ENCODE results near the gene PFKFB4. TPM values are rescaled to one million over a fixed set of nuclear protein-coding genes. Genes with fewer than 3 reads are reported as not detected.

The PFKFB4 gene
- polyA plus RNA-seq, 1 of the 3 experiments (the other 2 are of a cell fraction) = 5.7 TPM

- DNase-seq = no peak
- POLR2A ChIA-PET = no interaction called here
These were observed 20.5 kb downstream of the PFKFB4 start for GRCh38 chr3:48536116-48536515.

GRCh38 chr3:48535578-48535977 lies 21.0 kb downstream of the PFKFB4 start:
- H3F3A ChIP-seq (replicated peaks; ENCODE audit: insufficient read depth) = peaks cover 2% of the 10 kb centered on the region
- ChIA-PET CTCF (interaction anchor here (0.6 to 1.6 kb wide), 4 partner anchors 9 to 28 kb away, joined by 3 to 6 read pairs (median 4); no protein-coding TSS in a partner anchor), POLR2A (no interaction called here)
- H3K4me2 ChIP-seq = no peak overlapping the region
- no peaks in the 10 kb centered on the region for H3K4me1 ChIP-seq (ENCODE audit: control insufficient read depth in 1 of 2, insufficient read depth in 2 of 2, low read depth in 1 of 2, low read length in 1 of 2)
- H3K9me3 ChIP-seq = no peaks in the 10 kb centered on the region
- no peak overlapping the region for H3K27ac ChIP-seq (ENCODE audit: low read depth in 2 of 2, low read length in 1 of 2)
- no peak for TF ChIP-seq PBX3 (IDR thresholded peaks at IDR 0.05)
- no peak for TF ChIP-seq FOSL2 (IDR thresholded peaks at IDR 0.05; ENCODE audit: borderline replicate concordance, low read depth)
- no peak for TF ChIP-seq FOXJ3 (CRISPR knock-in tag; IDR thresholded peaks at IDR 0.05)
- TF ChIP-seq RCOR1 (IDR thresholded peaks at IDR 0.05; ENCODE audit: low read length) = no peak
- TF ChIP-seq USF1 (IDR thresholded peaks at IDR 0.05; ENCODE audit: borderline replicate concordance, low read depth) = no peak
- TF ChIP-seq IRF3 (IDR thresholded peaks at IDR 0.05; ENCODE audit: low read depth, low read length) = no peak
- TF ChIP-seq EP300 (IDR thresholded peaks at IDR 0.05; ENCODE audit: borderline replicate concordance in 1 of 2, low read depth in 1 of 2, low read length in 1 of 2) = no peak
- 95% methylated on average over 3 of the region's 4 CpGs for WGBS (ENCODE audit: low lambda C conversion rate)
- H3K36me3 ChIP-seq (replicated peaks in 1 of 2; ENCODE audit: control insufficient read depth in 1 of 2, insufficient read depth in 2 of 2, low read length in 1 of 2) = peaks cover 3 to 8% of the 10 kb centered on the region in 2 experiments
- no peaks in the 10 kb centered on the region for H4K20me1 ChIP-seq (ENCODE audit: insufficient read depth)
- no peak overlapping the region for H3K9ac ChIP-seq
- H3K79me2 ChIP-seq (ENCODE audit: insufficient read depth) = no peaks in the 10 kb centered on the region
- H3K4me3 ChIP-seq (ENCODE audit: low read depth in 2 of 2, low read length in 1 of 2) = no peak overlapping the region
- DNase-seq = no peak
- no peaks in the 10 kb centered on the region for H3K9me2 ChIP-seq
- H3K27me3 ChIP-seq (ENCODE audit: insufficient read depth) = no peaks in the 10 kb centered on the region
- no peak overlapping the region for H2AFZ ChIP-seq (ENCODE audit: low read depth)

More at GRCh38 chr3:48536116-48536515, 20.5 kb downstream of the PFKFB4 start:
- no peaks in the 10 kb centered on the region for H3K9me3 ChIP-seq
- H3K4me3 ChIP-seq (ENCODE audit: low read depth in 2 of 2, low read length in 1 of 2) = no peak overlapping the region
- no peak overlapping the region for H3K4me2 ChIP-seq
- H3K36me3 ChIP-seq (replicated peaks in 1 of 2; ENCODE audit: control insufficient read depth in 1 of 2, insufficient read depth in 2 of 2, low read length in 1 of 2) = peaks cover 3 to 7% of the 10 kb centered on the region in 2 experiments
- TF ChIP-seq USF2 (IDR thresholded peaks at IDR 0.05; ENCODE audit: borderline replicate concordance, low read depth, low read length) = no peak
- TF ChIP-seq SIN3A (IDR thresholded peaks at IDR 0.05; ENCODE audit: borderline replicate concordance, low read depth, low read length) = no peak
- TF ChIP-seq ZBTB33 (IDR thresholded peaks at IDR 0.05; ENCODE audit: borderline replicate concordance, low read depth) = no peak
- TF ChIP-seq POLR2AphosphoS5 (IDR thresholded peaks at IDR 0.05; ENCODE audit: low read depth, low read length) = no peak
- H2AFZ ChIP-seq (ENCODE audit: low read depth) = no peak overlapping the region
- 90% methylated on average over 18 of the region's 19 CpGs for WGBS (ENCODE audit: low lambda C conversion rate)
- H4K20me1 ChIP-seq (ENCODE audit: insufficient read depth) = no peaks in the 10 kb centered on the region
- H3K27me3 ChIP-seq (ENCODE audit: insufficient read depth) = no peaks in the 10 kb centered on the region
- no peak overlapping the region for H3K27ac ChIP-seq (ENCODE audit: low read depth in 2 of 2, low read length in 1 of 2)
- H3F3A ChIP-seq (replicated peaks; ENCODE audit: insufficient read depth) = no peaks in the 10 kb centered on the region
- no peaks in the 10 kb centered on the region for H3K79me2 ChIP-seq (ENCODE audit: insufficient read depth)
- no peaks in the 10 kb centered on the region for H3K4me1 ChIP-seq (ENCODE audit: control insufficient read depth in 1 of 2, insufficient read depth in 2 of 2, low read depth in 1 of 2, low read length in 1 of 2)
- CTCF ChIA-PET = interaction anchor here (0.6 to 1.6 kb wide), 5 partner anchors 9 to 100 kb away, joined by 3 to 6 read pairs (median 4); no protein-coding TSS in a partner anchor
- H3K9ac ChIP-seq = no peak overlapping the region
- H3K9me2 ChIP-seq = no peaks in the 10 kb centered on the region
